Hair follicle dermal papilla cell (primary cell): Measurements from ENCODE around the gene ATXN1L. TPM values are rescaled to one million over a fixed set of nuclear protein-coding genes. Genes with fewer than 3 reads are reported as not detected.

ENCODE experiments used
- total RNA-seq: library from RNA; depleted of rRNA; stranded (reverse); fragments of >200 nt; gene quantifications from 2 replicates; pipeline ENCODE4 v1.2.3, GENCODE V29; 2012

ATXN1L gene
- total RNA-seq = 17.9 and 20.9 TPM in 2 replicates

GRCh38 chr16:71845639-71846430 is at the start of gene ATXN1L:
TSS of gene ATXN1L (plus strand) at chr16:71845976. CDS start at chr16:71849741, 3,765 bp downstream.

GRCh38 chr16:71808593-71809459 is 37.0 kb upstream of the ATXN1L start, which contains the start of gene AP1G1:
TSS of gene AP1G1 (minus strand) at chr16:71808834. CDS start at chr16:71789479, 19,355 bp downstream.

GRCh38 chr16:71883849-71884638 is 38.3 kb downstream of the ATXN1L start, which contains the start of gene ZNF821:
TSS of gene ZNF821 (minus strand) at chr16:71884182. CDS start at chr16:71879946, 4,236 bp downstream.

GRCh38 chr16:71894921-71895678 is 49.3 kb downstream of the ATXN1L start, which contains the start of gene IST1:
TSS of gene IST1 (plus strand) at chr16:71895531. CDS start at chr16:71915641, 20,110 bp downstream.

Other genes with a start within 250 kb of the ATXN1L start
- 0.16 and 0.49 TPM in 2 replicates for gene MARVELD3, start 219.8 kb upstream of the ATXN1L start, total RNA-seq
- gene PHLPP2, start 121.3 kb upstream of the ATXN1L start, total RNA-seq = 24.3 and 26.3 TPM in 2 replicates
- 90.5 and 108 TPM in 2 replicates for gene AP1G1, start 37.1 kb upstream of the ATXN1L start, total RNA-seq
- gene ZNF821, start 38.2 kb downstream of the ATXN1L start, total RNA-seq = 6.0 and 6.9 TPM in 2 replicates
- gene IST1, start 49.6 kb downstream of the ATXN1L start, total RNA-seq = 223 and 252 TPM in 2 replicates
- gene PKD1L3, start 154.4 kb downstream of the ATXN1L start, total RNA-seq = under 0.01 TPM in 1 of 2 replicates, not detected in the other
- gene DHODH, start 162.8 kb downstream of the ATXN1L start, total RNA-seq = 3.2 and 3.3 TPM in 2 replicates
- gene HP, start 208.5 kb downstream of the ATXN1L start, total RNA-seq = not detected in 2 replicates
- gene HPR, start 217.2 kb downstream of the ATXN1L start, total RNA-seq = not detected in 2 replicates
- 5.3 and 5.8 TPM in 2 replicates for gene TXNL4B, start 247.6 kb downstream of the ATXN1L start, total RNA-seq
- 50.8 and 57.0 TPM in 2 replicates for gene DHX38, start 247.9 kb downstream of the ATXN1L start, total RNA-seq